ENCODE results near the gene CASZ1.

The CASZ1 gene

DNA sequence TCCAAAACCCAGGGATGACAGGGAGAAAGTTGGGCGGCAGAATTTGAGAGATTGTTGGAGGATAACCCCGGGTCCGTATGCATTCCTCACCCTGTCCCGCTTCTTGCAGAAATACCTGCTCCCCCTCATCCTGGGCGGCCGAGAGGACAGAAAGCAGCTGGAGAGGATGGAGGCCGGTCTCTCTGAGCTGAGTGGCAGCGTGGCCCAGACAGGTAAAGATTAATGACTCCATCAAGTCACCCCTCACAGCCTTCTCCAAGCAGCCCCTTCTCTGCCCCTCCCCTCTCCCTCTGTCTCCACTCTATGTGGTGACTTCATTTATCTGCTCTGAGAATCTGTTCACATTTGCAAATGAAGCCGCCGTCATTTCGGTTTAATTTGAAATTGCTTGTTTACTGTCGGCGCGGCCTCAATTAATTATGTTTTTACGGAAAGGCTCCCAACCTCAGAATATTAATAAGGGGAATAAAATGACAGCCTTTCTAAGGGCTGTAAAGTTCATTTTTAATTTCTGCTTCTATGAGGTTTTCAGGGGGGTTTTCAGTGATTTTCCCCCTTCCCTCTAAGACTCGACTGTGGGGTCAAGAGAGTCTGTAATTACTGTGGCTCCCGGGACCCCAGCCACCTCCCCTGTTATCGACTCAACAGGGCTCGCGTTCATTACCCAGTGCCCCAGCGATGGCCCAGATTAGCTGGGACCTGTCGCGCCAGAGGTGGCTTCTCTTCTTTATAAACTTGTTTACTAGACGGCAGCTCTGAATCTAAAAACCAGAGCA lies 173.3 kb downstream of the CASZ1 start:
- no peak overlapping the region for H3K4me3 ChIP-seq (ENCODE audit: low read depth, low read length)
- no peak for DNase-seq (ENCODE audit: low read depth)
- TF ChIP-seq, protein P1, sequence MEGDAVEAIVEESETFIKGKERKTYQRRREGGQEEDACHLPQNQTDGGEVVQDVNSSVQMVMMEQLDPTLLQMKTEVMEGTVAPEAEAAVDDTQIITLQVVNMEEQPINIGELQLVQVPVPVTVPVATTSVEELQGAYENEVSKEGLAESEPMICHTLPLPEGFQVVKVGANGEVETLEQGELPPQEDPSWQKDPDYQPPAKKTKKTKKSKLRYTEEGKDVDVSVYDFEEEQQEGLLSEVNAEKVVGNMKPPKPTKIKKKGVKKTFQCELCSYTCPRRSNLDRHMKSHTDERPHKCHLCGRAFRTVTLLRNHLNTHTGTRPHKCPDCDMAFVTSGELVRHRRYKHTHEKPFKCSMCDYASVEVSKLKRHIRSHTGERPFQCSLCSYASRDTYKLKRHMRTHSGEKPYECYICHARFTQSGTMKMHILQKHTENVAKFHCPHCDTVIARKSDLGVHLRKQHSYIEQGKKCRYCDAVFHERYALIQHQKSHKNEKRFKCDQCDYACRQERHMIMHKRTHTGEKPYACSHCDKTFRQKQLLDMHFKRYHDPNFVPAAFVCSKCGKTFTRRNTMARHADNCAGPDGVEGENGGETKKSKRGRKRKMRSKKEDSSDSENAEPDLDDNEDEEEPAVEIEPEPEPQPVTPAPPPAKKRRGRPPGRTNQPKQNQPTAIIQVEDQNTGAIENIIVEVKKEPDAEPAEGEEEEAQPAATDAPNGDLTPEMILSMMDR (IDR thresholded peaks at IDR 0.05; ENCODE audit: low read depth, low read length, missing control alignments), result no peak
- in situ Hi-C loops (cut with HindIII; ENCODE audit: low sequenced_read_pairs), result no loop called here

DNA sequence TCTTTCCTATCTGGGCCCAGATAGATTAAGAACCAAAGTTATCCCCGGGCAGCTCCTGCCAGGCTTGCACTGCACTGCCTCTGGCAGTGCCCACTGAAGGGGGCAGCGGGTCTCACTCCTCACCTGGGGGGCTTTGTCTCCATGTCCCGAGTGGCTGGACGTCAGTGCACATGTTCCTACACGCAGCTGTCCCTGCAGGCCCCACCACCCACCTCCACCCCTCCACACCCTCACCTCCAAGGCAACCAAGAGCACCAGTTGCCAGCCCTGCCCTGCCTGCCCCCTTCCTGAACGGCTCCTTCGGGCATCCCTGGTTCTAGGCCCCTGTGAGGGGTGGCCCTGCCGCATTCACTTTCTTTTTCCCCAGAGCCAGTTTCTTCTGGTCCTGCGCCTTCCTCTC lies 174.5 kb downstream of the CASZ1 start:
- DNase-seq (ENCODE audit: low read depth), result no peak
- in situ Hi-C loops (cut with HindIII; ENCODE audit: low sequenced_read_pairs), result no loop called here
- TF ChIP-seq, protein P1 (IDR thresholded peaks at IDR 0.05; ENCODE audit: low read depth, low read length, missing control alignments), result no peak
- H3K4me3 ChIP-seq (ENCODE audit: low read depth, low read length), result no peak overlapping the region

DNA sequence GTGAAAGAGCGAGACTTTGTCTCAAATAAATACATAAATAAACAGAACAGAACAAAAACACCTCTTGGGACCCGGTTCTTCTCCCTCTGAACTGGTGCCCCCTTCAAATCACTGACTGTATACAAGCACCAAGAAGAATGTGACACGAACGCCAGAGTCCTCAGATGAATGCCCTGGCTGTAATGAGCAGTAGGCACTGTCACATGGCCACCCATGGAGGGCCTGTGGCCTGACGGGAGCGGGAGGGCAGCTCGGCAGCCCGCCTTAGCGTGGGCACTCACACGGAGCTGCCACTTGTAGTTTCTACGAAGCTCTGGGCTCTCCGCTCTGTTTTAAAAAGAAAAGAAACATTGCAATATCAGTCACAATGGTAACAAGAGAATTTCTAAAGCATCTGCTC lies 175.7 kb downstream of the CASZ1 start:
- in situ Hi-C loops (cut with HindIII; ENCODE audit: low sequenced_read_pairs), result no loop called here
- DNase-seq (ENCODE audit: low read depth), result no peak
- H3K4me3 ChIP-seq (ENCODE audit: low read depth, low read length), result no peak overlapping the region
- TF ChIP-seq, protein P1 (IDR thresholded peaks at IDR 0.05; ENCODE audit: low read depth, low read length, missing control alignments), result no peak

DNA sequence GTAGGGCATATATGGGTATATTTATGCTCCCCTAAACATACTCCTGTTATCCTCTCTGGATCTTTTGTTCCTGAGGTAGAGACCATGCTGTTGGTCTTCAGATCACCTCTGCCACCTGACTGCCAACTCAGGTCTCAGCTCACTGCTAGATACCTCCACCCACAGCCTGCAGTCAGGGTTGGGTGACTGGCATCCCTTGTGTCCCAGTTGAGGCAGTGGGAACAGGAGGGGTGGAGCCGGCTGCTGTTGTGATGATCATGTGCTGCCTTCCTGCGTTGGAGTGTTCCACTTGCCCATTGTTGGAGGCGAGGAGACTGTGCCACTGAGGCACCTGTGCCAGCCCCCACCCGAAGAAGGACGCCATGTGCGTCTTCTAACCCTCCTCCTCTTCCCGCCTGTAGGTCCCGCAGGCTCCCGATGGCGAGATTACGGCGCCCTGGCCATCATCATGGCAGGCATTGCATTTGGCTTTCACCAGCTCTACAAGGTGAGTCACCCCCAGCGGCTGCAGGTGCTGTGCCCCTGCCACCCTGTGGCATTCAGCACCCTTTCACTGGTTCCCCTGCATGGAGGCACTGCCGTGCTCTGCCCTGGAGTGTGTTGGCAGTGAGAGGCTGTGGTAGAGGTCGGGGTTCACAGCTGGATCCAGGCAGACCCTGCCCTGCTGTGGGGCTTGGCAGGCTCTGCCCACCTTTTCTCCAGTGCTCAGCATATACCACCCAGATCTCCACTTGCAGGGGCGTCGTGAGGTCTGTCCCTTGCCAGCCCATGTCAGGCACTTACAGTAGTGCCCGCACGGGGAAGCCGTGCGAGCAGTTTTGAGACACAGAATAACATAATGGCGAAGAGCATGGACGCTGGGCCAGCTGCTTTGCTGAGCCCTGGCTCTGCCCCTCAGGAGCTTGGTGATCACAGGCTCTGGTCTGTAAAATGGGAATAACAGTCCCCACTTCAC lies 178.2 kb downstream of the CASZ1 start:
- no peak for DNase-seq (ENCODE audit: low read depth)
- TF ChIP-seq, protein P1 (IDR thresholded peaks at IDR 0.05; ENCODE audit: low read depth, low read length, missing control alignments), result no peak
- H3K4me3 ChIP-seq (ENCODE audit: low read depth, low read length), result no peak overlapping the region
- in situ Hi-C loops (cut with HindIII; ENCODE audit: low sequenced_read_pairs), result no loop called here

DNA sequence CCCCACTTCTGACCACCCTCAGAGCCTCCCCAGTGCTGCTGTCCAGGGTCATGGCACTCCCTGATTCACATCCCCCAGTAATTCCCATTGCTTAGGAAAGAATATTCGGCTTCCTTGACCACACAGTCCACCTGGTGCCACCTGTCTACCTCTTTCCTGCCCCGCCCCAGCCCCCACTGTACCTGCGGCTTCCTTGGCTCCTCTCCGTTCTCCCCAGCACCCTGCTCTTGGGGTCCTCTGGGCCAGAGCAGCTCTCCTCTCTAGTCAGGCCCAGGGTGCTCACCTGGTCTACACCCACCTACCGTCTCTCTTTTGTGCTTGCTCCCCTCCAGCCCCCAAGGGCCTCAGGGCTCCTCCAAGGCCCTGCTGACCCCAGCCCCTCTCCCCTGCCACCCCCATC lies 179.1 kb downstream of the CASZ1 start:
- in situ Hi-C loops (cut with HindIII; ENCODE audit: low sequenced_read_pairs), result no loop called here
- TF ChIP-seq, protein P1 (IDR thresholded peaks at IDR 0.05; ENCODE audit: low read depth, low read length, missing control alignments), result no peak
- no peak overlapping the region for H3K4me3 ChIP-seq (ENCODE audit: low read depth, low read length)
- no peak for DNase-seq (ENCODE audit: low read depth)

DNA sequence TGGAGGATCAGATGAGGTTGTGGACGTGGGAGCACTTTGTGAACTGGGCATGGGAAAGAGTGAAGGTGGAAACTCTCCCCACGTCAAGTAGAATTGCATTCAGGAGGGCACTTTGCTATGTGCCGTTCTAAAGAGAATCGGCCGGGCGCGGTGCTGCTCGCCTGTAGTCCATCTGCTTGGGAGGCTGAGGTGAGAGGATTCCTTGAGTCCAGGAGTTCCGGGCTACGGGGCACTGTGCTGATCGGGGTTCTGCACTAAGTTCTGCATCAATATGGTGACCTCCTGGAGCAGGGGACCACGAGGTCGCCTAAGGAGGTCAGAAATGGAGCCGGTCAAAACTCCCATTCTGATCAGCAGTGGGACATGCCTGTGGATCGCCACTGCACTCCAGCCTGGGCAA lies 179.8 kb downstream of the CASZ1 start:
- in situ Hi-C loops (cut with HindIII; ENCODE audit: low sequenced_read_pairs), result no loop called here
- DNase-seq (ENCODE audit: low read depth), result no peak
- TF ChIP-seq, protein P1 (IDR thresholded peaks at IDR 0.05; ENCODE audit: low read depth, low read length, missing control alignments), result no peak
- no peak overlapping the region for H3K4me3 ChIP-seq (ENCODE audit: low read depth, low read length)

Measured in astrocyte of the cerebellum (primary cell).